Activated naive CD8-positive, alpha-beta T cell treated with anti-CD3 and anti-CD28 coated beads for 36 hours (primary cell): Measurements from ENCODE around the gene RGMA. TPM values are rescaled to one million over a fixed set of nuclear protein-coding genes. Genes with fewer than 3 reads are reported as not detected.
"Not testable (repeated sequence)": the region's sequence is repeated elsewhere in the genome, so short reads cannot be mapped to it uniquely, and the experiment has no call there.

Source experiments
- DNase-seq: peaks from one replicate; pipeline ENCODE4 v3.0.0; 2021
- H3K27ac Mint-ChIP-seq: one replicate; pipeline ENCODE4 v1.8.0; 2022; ENCODE audit warnings: mild to moderate bottlenecking, moderate library complexity, mixed read lengths
- H3K27me3 Mint-ChIP-seq: one replicate; pipeline ENCODE4 v1.8.0; 2022; ENCODE audit warnings: mild to moderate bottlenecking, mixed read lengths
- H3K36me3 Mint-ChIP-seq: one replicate; pipeline ENCODE4 v1.8.0; 2021; ENCODE audit warnings: mild to moderate bottlenecking, mixed read lengths
- H3K4me1 Mint-ChIP-seq: one replicate; pipeline ENCODE4 v1.8.0; 2021; ENCODE audit warnings: mixed read lengths
- H3K4me3 Mint-ChIP-seq: one replicate; pipeline ENCODE4 v1.8.0; 2022; ENCODE audit warnings: mild to moderate bottlenecking, moderate library complexity, mixed read lengths
- H3K9me3 Mint-ChIP-seq: one replicate; pipeline ENCODE4 v1.8.0; 2022; ENCODE audit warnings: mixed read lengths
- total RNA-seq, 2 experiments: library from RNA; stranded (reverse); gene quantifications; one replicate each; pipeline ENCODE4 v1.2.3, GENCODE V29; 2021

Gene RGMA
- total RNA-seq, 2 experiments from 2014 or later, result 0.08 TPM

GRCh38 chr15:93040288-93041158, 48.5 kb downstream of the RGMA start:
- Mint-ChIP-seq H3K27me3 (peaks cover 3% of the 10 kb centered on the region), H3K4me1 (peaks cover 4% of the 10 kb centered on the region), H3K27ac (no peak overlapping the region), H3K36me3 (no peaks in the 10 kb centered on the region), H3K4me3 (no peak overlapping the region), H3K9me3 (no peaks in the 10 kb centered on the region)
- DNase-seq, result no peak

- H3K36me3 Mint-ChIP-seq, H3K4me3 Mint-ChIP-seq, H3K27me3 Mint-ChIP-seq, H3K4me1 Mint-ChIP-seq, H3K27ac Mint-ChIP-seq, H3K9me3 Mint-ChIP-seq, DNase-seq: not testable (repeated sequence)
These were observed 49.3 kb downstream of the RGMA start for GRCh38 chr15:93039562-93040287.

- H3K9me3 Mint-ChIP-seq, result no peaks in the 10 kb centered on the region
- no peak overlapping the region for H3K27ac Mint-ChIP-seq
- no peak overlapping the region for H3K4me3 Mint-ChIP-seq
- no peaks in the 10 kb centered on the region for H3K36me3 Mint-ChIP-seq
- peaks cover 4% of the 10 kb centered on the region for H3K4me1 Mint-ChIP-seq
- DNase-seq, result no peak
- peaks cover 3% of the 10 kb centered on the region for H3K27me3 Mint-ChIP-seq
These were observed 50.9 kb downstream of the RGMA start for GRCh38 chr15:93037820-93038705.

GRCh38 chr15:93036951-93037819, 51.8 kb downstream of the RGMA start:
- no peak for DNase-seq
- Mint-ChIP-seq H3K36me3 (no peaks in the 10 kb centered on the region), H3K9me3 (no peaks in the 10 kb centered on the region), H3K27ac (no peak overlapping the region), H3K4me3 (no peak overlapping the region), H3K4me1 (peaks cover 4% of the 10 kb centered on the region), H3K27me3 (peaks cover 3% of the 10 kb centered on the region)

GRCh38 chr15:93035953-93036810, 52.8 kb downstream of the RGMA start:
- H3K27me3 Mint-ChIP-seq, result peaks cover 3% of the 10 kb centered on the region

GRCh38 chr15:93035092-93035915, 53.7 kb downstream of the RGMA start:
- no peak for DNase-seq
- Mint-ChIP-seq H3K27ac (no peak overlapping the region), H3K4me3 (no peak overlapping the region), H3K4me1 (peaks cover 10% of the 10 kb centered on the region), H3K9me3 (no peaks in the 10 kb centered on the region), H3K36me3 (no peaks in the 10 kb centered on the region), H3K27me3 (peaks cover 3% of the 10 kb centered on the region)

More at GRCh38 chr15:93035953-93036810, 52.8 kb downstream of the RGMA start:
- Mint-ChIP-seq H3K9me3 (no peaks in the 10 kb centered on the region), H3K4me3 (no peak overlapping the region), H3K36me3 (no peaks in the 10 kb centered on the region), H3K27ac (no peak overlapping the region), H3K4me1 (peaks cover 7% of the 10 kb centered on the region)
- DNase-seq, result peak; percentile 54

GRCh38 chr15:93034512-93034911, 54.5 kb downstream of the RGMA start:
- Mint-ChIP-seq H3K27me3 (peaks cover 3% of the 10 kb centered on the region), H3K36me3 (no peaks in the 10 kb centered on the region), H3K4me3 (no peak overlapping the region), H3K4me1 (peaks cover 16% of the 10 kb centered on the region), H3K9me3 (no peaks in the 10 kb centered on the region), H3K27ac (no peak overlapping the region)
- DNase-seq, result no peak

- peaks cover 1% of the 10 kb centered on the region for H3K36me3 Mint-ChIP-seq
- H3K27me3 Mint-ChIP-seq, result peaks cover 3% of the 10 kb centered on the region
- H3K4me3 Mint-ChIP-seq, result no peak overlapping the region
- peaks cover 22% of the 10 kb centered on the region for H3K4me1 Mint-ChIP-seq
- no peaks in the 10 kb centered on the region for H3K9me3 Mint-ChIP-seq
- no peak for DNase-seq
- no peak overlapping the region for H3K27ac Mint-ChIP-seq
These were observed 55.5 kb downstream of the RGMA start for GRCh38 chr15:93033434-93034045.

GRCh38 chr15:93032515-93033206, 56.4 kb downstream of the RGMA start:
- not testable (repeated sequence) for H3K36me3 Mint-ChIP-seq, H3K27ac Mint-ChIP-seq, DNase-seq, H3K9me3 Mint-ChIP-seq, H3K4me3 Mint-ChIP-seq, H3K27me3 Mint-ChIP-seq
- H3K4me1 Mint-ChIP-seq, result peaks cover 29% of the 10 kb centered on the region

GRCh38 chr15:93031557-93032384, 57.2 kb downstream of the RGMA start:
- H3K4me3 Mint-ChIP-seq, H3K36me3 Mint-ChIP-seq, DNase-seq, H3K27ac Mint-ChIP-seq, H3K27me3 Mint-ChIP-seq, H3K9me3 Mint-ChIP-seq: not testable (repeated sequence)
- peaks cover 33% of the 10 kb centered on the region for H3K4me1 Mint-ChIP-seq

- Mint-ChIP-seq H3K4me3 (no peak overlapping the region), H3K27ac (no peak overlapping the region), H3K27me3 (peaks cover 2% of the 10 kb centered on the region), H3K9me3 (no peaks in the 10 kb centered on the region), H3K36me3 (peaks cover 9% of the 10 kb centered on the region), H3K4me1 (peaks cover 37% of the 10 kb centered on the region)
- no peak for DNase-seq
These were observed 57.9 kb downstream of the RGMA start for GRCh38 chr15:93031103-93031464.
